Stomach smooth muscle (tissue), 2 donors: ENCODE measurements around the gene PDSS1.
"Not testable (repeated sequence)": the region's sequence is repeated elsewhere in the genome, so short reads cannot be mapped to it uniquely, and the experiment has no call there.

Experiments
- H3K27ac ChIP-seq: one replicate; pipeline ENCODE4 v1.7.0; 2013; ENCODE audit warnings: mild to moderate bottlenecking, low read length, inconsistent platforms
- H3K27me3 ChIP-seq, 2 donors: one replicate each; pipeline ENCODE4 v1.7.0; 2013; ENCODE audit warnings: low read length in 2 of 2; ENCODE audit not compliant: insufficient read depth in 2 of 2, control insufficient read depth in 1 of 2
- H3K36me3 ChIP-seq, 2 donors: one replicate each; pipeline ENCODE4 v1.7.0; 2013; ENCODE audit warnings: low read length in 2 of 2; ENCODE audit not compliant: control insufficient read depth in 2 of 2, insufficient read depth in 2 of 2
- H3K4me1 ChIP-seq: one replicate; pipeline ENCODE4 v1.7.0; 2013; ENCODE audit warnings: low read length; ENCODE audit not compliant: control insufficient read depth, insufficient read depth
- H3K4me3 ChIP-seq, 2 donors: one replicate each; pipeline ENCODE4 v1.7.0; 2013; ENCODE audit warnings: low read length in 2 of 2
- H3K9ac ChIP-seq, 2 donors: one replicate each; pipeline ENCODE4 v1.7.0; 2013; ENCODE audit warnings: low read length in 2 of 2, mild to moderate bottlenecking in 1 of 2
- H3K9me3 ChIP-seq, 2 donors: one replicate each; pipeline ENCODE4 v1.7.0; 2013; ENCODE audit warnings: low read length in 2 of 2; ENCODE audit not compliant: control insufficient read depth in 2 of 2
- donor health status: healthy.
- donor health status: Pancreatic carcinoma.

PDSS1 gene

GRCh38 chr10:26777686-26778085 is 80.2 kb downstream of the PDSS1 start:
- Histone ChIP-seq H3K4me3 (no peak overlapping the region), H3K9me3 (no peaks in the 10 kb centered on the region), H3K27ac (no peak overlapping the region)

GRCh38 chr10:26779176-26779860 is 81.8 kb downstream of the PDSS1 start:
- Histone ChIP-seq H3K36me3 (no peaks in the 10 kb centered on the region), H3K27ac (no peak overlapping the region), H3K9me3 (no peaks in the 10 kb centered on the region), H3K9ac (no peak overlapping the region), H3K27me3 (no peaks in the 10 kb centered on the region), H3K4me1 (peaks cover 16% of the 10 kb centered on the region), H3K4me3 (no peak overlapping the region)

More at GRCh38 chr10:26777686-26778085, 80.2 kb downstream of the PDSS1 start:
- Histone ChIP-seq H3K27me3 (no peaks in the 10 kb centered on the region), H3K9ac (no peak overlapping the region), H3K4me1 (peaks cover 16% of the 10 kb centered on the region), H3K36me3 (no peaks in the 10 kb centered on the region)

GRCh38 chr10:26780106-26780792 is 82.7 kb downstream of the PDSS1 start:
- H3K27me3 ChIP-seq = no peaks in the 10 kb centered on the region
- no peak overlapping the region for H3K9ac ChIP-seq
- H3K36me3 ChIP-seq = no peaks in the 10 kb centered on the region
- no peaks in the 10 kb centered on the region for H3K9me3 ChIP-seq
- peaks cover 21% of the 10 kb centered on the region for H3K4me1 ChIP-seq
- no peak overlapping the region for H3K4me3 ChIP-seq
- H3K27ac ChIP-seq = no peak overlapping the region

GRCh38 chr10:26780793-26781601 is 83.5 kb downstream of the PDSS1 start:
- Histone ChIP-seq H3K27ac (no peak overlapping the region), H3K4me1 (peaks cover 21% of the 10 kb centered on the region)

GRCh38 chr10:26781797-26782196 is 84.3 kb downstream of the PDSS1 start:
- peaks cover 21% of the 10 kb centered on the region for H3K4me1 ChIP-seq
- H3K4me3 ChIP-seq = no peak overlapping the region
- H3K9me3 ChIP-seq = no peaks in the 10 kb centered on the region
- no peaks in the 10 kb centered on the region for H3K36me3 ChIP-seq
- H3K27me3 ChIP-seq = no peaks in the 10 kb centered on the region
- H3K27ac ChIP-seq = no peak overlapping the region
- H3K9ac ChIP-seq = no peak overlapping the region

More at GRCh38 chr10:26780793-26781601, 83.5 kb downstream of the PDSS1 start:
- no peak overlapping the region for H3K4me3 ChIP-seq
- H3K36me3 ChIP-seq = no peaks in the 10 kb centered on the region
- no peaks in the 10 kb centered on the region for H3K27me3 ChIP-seq
- H3K9me3 ChIP-seq = no peaks in the 10 kb centered on the region
- no peak overlapping the region for H3K9ac ChIP-seq

GRCh38 chr10:26787362-26787761 is 89.9 kb downstream of the PDSS1 start:
- Histone ChIP-seq H3K4me1 (peaks cover 4% of the 10 kb centered on the region), H3K9me3 (no peaks in the 10 kb centered on the region), H3K9ac (no peak overlapping the region), H3K4me3 (no peak overlapping the region), H3K36me3 (no peaks in the 10 kb centered on the region), H3K27me3 (no peaks in the 10 kb centered on the region), H3K27ac (no peak overlapping the region)

GRCh38 chr10:26789779-26790178 is 92.3 kb downstream of the PDSS1 start:
- H3K27ac ChIP-seq, H3K4me1 ChIP-seq, H3K4me3 ChIP-seq, H3K36me3 ChIP-seq, H3K9ac ChIP-seq, H3K9me3 ChIP-seq, H3K27me3 ChIP-seq: not testable (repeated sequence)

- H3K9me3 ChIP-seq = no peaks in the 10 kb centered on the region
- no peak overlapping the region for H3K4me3 ChIP-seq
- no peaks in the 10 kb centered on the region for H3K27me3 ChIP-seq
- H3K4me1 ChIP-seq = no peaks in the 10 kb centered on the region
- H3K27ac ChIP-seq = no peak overlapping the region
- no peak overlapping the region for H3K9ac ChIP-seq
- H3K36me3 ChIP-seq = no peaks in the 10 kb centered on the region
Observed at GRCh38 chr10:26790221-26790995, 92.9 kb downstream of the PDSS1 start.

GRCh38 chr10:26792758-26793495 is 95.4 kb downstream of the PDSS1 start:
- Histone ChIP-seq H3K27me3 (no peaks in the 10 kb centered on the region), H3K27ac (no peak overlapping the region), H3K9me3 (no peaks in the 10 kb centered on the region), H3K4me3 (no peak overlapping the region), H3K9ac (no peak overlapping the region), H3K4me1 (no peaks in the 10 kb centered on the region), H3K36me3 (no peaks in the 10 kb centered on the region)
